SH-SY5Y (cell line): ENCODE data around the gene CACNA1A.

Source experiments
- GATA2 ChIP-seq: IDR thresholded peaks from 2 replicates; pipeline ENCODE4 v1.6.1; 2011; ENCODE audit warnings: mild to moderate bottlenecking, low read depth, low read length
- GATA3 ChIP-seq: IDR thresholded peaks from 2 replicates; pipeline ENCODE4 v1.6.1; 2011; ENCODE audit warnings: low read depth, mild to moderate bottlenecking, low read length, moderate library complexity

GRCh38 chr19:13319526-13319925 lies 186.8 kb downstream of the CACNA1A start:
- TF ChIP-seq GATA2 (no peak), GATA3 (no peak)
